Measurements from ENCODE around the gene KLHL5. TPM values are rescaled to one million over a fixed set of nuclear protein-coding genes. Genes with fewer than 3 reads are reported as not detected.

KLHL5 gene
- 10 to 100 TPM; 26.1 to 67.1 (median 53.5) TPM for total RNA-seq

GRCh38 chr4:39062094-39062769, at the start of gene KLHL5:
KLHL5 (plus strand) TSS chr4:39062232; CDS start chr4:39062653, 421 bp downstream.
- DNase-seq (ENCODE audit: low spot score), result no peak
- ATAC-seq (ENCODE audit: low FRiP score), result no peak
- no peak for TF ChIP-seq CTCF (IDR thresholded peaks at IDR 0.05)

GRCh38 chr4:39014028-39014427, 48.0 kb upstream of the KLHL5 start:
- ATAC-seq (ENCODE audit: low FRiP score) (no peak), DNase-seq (ENCODE audit: low spot score) (no peak)
- TF ChIP-seq CTCF (IDR thresholded peaks at IDR 0.05), result no peak

- no peak for ATAC-seq (ENCODE audit: low FRiP score)
- no peak for TF ChIP-seq CTCF (IDR thresholded peaks at IDR 0.05)
- DNase-seq (ENCODE audit: low spot score), result no peak
Measured at GRCh38 chr4:39020130-39020529, 41.9 kb upstream of the KLHL5 start.

GRCh38 chr4:39021631-39022030, 40.4 kb upstream of the KLHL5 start:
- no peak for DNase-seq (ENCODE audit: low spot score)
- TF ChIP-seq CTCF (IDR thresholded peaks at IDR 0.05), result no peak
- no peak for ATAC-seq (ENCODE audit: low FRiP score)

GRCh38 chr4:39022241-39022640, 39.8 kb upstream of the KLHL5 start:
- TF ChIP-seq CTCF (IDR thresholded peaks at IDR 0.05), result no peak
- ATAC-seq (ENCODE audit: low FRiP score) (no peak), DNase-seq (ENCODE audit: low spot score) (no peak)

- ATAC-seq (ENCODE audit: low FRiP score) (no peak), DNase-seq (ENCODE audit: low spot score) (no peak)
- no peak for TF ChIP-seq CTCF (IDR thresholded peaks at IDR 0.05)
Measured at GRCh38 chr4:39023059-39023458, 39.0 kb upstream of the KLHL5 start.

GRCh38 chr4:39024311-39024865, 37.6 kb upstream of the KLHL5 start:
- ATAC-seq (ENCODE audit: low FRiP score), result no peak
- no peak for TF ChIP-seq CTCF (IDR thresholded peaks at IDR 0.05)
- no peak for DNase-seq (ENCODE audit: low spot score)

All from omental fat pad (tissue), 4 donors.